GM10248 (cell line): ENCODE results near the gene RNF217.

Experiments used
- CTCF ChIA-PET: fragments of 300-600 bp; sonication (Branson Sonifier 250); formaldehyde crosslinking; extraction: SDS; loops from one replicate; lab custom pipeline; 2021; ENCODE audit warnings: antibody characterized with exemption; lab: Yijun Ruan, JAX
- POLR2A ChIA-PET: fragments of 350-650 bp; sonication (Branson Sonifier 250); formaldehyde crosslinking; extraction: SDS; loops from one replicate; lab custom pipeline; 2020; ENCODE audit warnings: antibody characterized with exemption; lab: Yijun Ruan, JAX
- DNase-seq: peaks from one replicate; pipeline ENCODE4 v3.0.0; 2012; ENCODE audit errors: extremely low spot score
- CTCF ChIP-seq: IDR thresholded peaks from 2 replicates; pipeline ENCODE4 v1.5.1; 2012; ENCODE audit warnings: mild to moderate bottlenecking, low read depth; ENCODE audit errors: extremely low read depth, missing control alignments, control extremely low read depth

The RNF217 gene

DNA sequence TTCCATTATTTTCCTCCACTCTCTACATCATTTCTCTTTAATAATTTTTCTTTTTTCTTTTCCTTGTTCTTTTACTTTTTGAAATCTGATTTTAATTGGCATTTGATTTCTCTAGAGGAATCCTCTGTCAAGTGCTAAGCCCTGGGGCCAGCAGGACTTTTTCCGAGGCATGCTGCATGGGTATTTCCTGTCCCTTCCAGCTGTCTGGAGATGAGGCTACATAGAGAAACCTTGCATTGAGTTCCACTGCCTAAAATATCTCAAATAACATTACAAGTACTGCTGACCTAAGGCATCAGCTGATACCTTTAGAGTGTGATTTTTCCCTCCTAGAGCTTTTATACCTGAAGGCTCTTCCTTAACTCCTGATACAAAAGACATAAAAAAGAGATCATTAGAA, 6.2 kb downstream of the RNF217 start:
- ChIA-PET CTCF (interaction anchor here (1.2 to 1.5 kb wide), 3 partner anchors 12 to 194 kb away, joined by 3 read pairs; no protein-coding TSS in a partner anchor), POLR2A (no interaction called here)
- TF ChIP-seq CTCF: no peak
- DNase-seq: no peak

GRCh38 chr6:124970243-124970642, 8.0 kb downstream of the RNF217 start:
- DNase-seq: no peak
- ChIA-PET CTCF (interaction anchor here (1.2 to 1.5 kb wide), 2 partner anchors 13 to 125 kb away, joined by 3 read pairs; no protein-coding TSS in a partner anchor), POLR2A (no interaction called here)
- no peak for TF ChIP-seq CTCF

GRCh38 chr6:124970763-124971162, 8.5 kb downstream of the RNF217 start:
- ChIA-PET CTCF (interaction anchor here (1.2 to 1.5 kb wide), 2 partner anchors 14 to 125 kb away, joined by 3 read pairs; no protein-coding TSS in a partner anchor), POLR2A (no interaction called here)
- no peak for TF ChIP-seq CTCF
- no peak for DNase-seq

DNA sequence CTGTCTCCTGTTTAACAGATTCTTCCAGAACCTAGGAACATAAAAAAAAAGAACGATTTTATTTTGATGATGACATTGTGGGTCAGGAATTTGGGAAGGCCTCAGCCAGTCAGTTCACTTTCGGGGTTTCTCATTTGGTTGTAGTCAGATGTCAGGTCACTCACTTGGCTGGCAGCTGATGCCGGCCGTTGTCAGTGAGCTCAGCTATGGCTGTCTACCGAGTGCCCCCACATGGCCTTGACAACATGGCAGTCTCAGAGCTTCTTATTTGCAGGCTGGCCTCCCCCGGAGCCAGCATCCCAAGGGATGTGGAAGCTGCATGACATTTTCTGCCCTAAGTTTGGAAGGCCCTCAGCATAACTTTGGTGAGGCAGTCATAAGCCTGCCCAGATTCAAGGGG, 11.5 kb downstream of the RNF217 start:
- CTCF ChIA-PET: no interaction called here
- DNase-seq: no peak
- POLR2A ChIA-PET: no interaction called here
- TF ChIP-seq CTCF: no peak

DNA sequence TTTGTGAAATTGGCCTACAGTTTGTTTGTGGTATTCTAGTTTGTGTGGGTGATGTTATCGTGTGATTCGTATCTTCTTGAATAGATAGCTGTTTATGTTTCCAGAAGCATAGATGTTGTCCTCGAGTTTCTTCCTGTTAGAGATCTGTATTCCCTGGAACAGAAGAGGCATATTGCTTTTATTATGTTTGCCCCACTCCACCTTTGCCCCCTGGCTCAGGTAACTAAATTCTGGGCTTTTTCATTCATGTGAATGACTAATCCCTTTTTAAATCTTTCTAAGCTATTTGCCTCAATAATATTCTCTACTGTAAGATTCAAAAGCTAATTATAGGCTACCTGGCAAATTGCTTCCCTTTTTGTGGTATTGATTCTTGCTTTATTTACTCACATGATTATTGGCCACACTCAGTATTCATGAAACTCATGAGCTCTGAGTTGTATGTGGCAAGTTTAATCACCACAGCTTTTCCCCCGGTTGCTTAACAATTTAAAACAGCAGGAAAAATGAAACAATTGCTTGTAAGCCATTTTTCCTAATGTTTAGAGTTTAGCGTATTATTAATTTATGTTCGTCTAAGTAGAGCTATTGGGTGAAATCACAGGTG, 12.6 kb downstream of the RNF217 start:
- ChIA-PET POLR2A (no interaction called here), CTCF (interaction anchor here (1.1 to 1.5 kb wide), 2 partner anchors 9 to 17 kb away, joined by 3 to 5 read pairs; no protein-coding TSS in a partner anchor)
- TF ChIP-seq CTCF: no peak

GRCh38 chr6:124977067-124977908, 15.1 kb downstream of the RNF217 start:
- POLR2A ChIA-PET: no interaction called here
- no peak for DNase-seq
- no peak for TF ChIP-seq CTCF
- CTCF ChIA-PET: interaction anchor here (0.8 kb wide), 1 partner anchor 11 kb away, joined by 4 read pairs; no protein-coding TSS in a partner anchor

More for the DNA sequence above, 12.6 kb downstream of the RNF217 start:
- DNase-seq: no peak
